ENCODE measurements around the gene DOCK11. TPM values are rescaled to one million over a fixed set of nuclear protein-coding genes. Genes with fewer than 3 reads are reported as not detected.
"Not testable (repeated sequence)": the region's sequence is repeated elsewhere in the genome, so short reads cannot be mapped to it uniquely, and the experiment has no call there.

Gene DOCK11
- total RNA-seq, 2 experiments from 2014 or later = 62.6 to 66.0 TPM

DNA sequence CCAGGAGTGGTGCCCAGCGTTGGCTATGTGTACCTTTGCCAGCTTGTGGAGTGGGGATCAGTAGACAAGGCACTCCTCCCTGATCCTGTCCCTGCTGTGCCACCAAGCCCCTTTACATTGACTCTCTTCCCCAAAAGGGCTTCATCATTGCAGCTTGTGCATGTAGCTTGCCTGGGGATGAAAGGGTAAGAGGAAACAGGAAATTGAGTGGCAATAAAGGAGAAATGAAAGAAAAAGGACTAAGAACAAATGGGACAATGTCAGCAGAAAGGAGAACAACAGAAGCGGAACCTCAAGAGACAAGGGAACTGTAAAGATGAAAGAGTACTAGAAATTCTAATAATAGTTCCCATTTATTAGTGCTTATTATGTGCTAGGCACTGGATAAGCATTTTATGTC, 223.1 kb downstream of the DOCK11 start:
- peaks cover 2% of the 10 kb centered on the region for H3K27me3 Mint-ChIP-seq (ENCODE audit: low read depth)
- H3K4me1 Mint-ChIP-seq (ENCODE audit: low read depth) = no peaks in the 10 kb centered on the region
- DNase-seq (no peak), ATAC-seq (no peak)
- POLR2A ChIA-PET = no interaction called here
- H3K4me3 Mint-ChIP-seq = no peak overlapping the region
- no peaks in the 10 kb centered on the region for H3K9me3 Mint-ChIP-seq (ENCODE audit: insufficient read depth)
- H3K27ac Mint-ChIP-seq = no peak overlapping the region
- no peaks in the 10 kb centered on the region for H3K36me3 Mint-ChIP-seq (ENCODE audit: low read depth)
- CTCF ChIA-PET = no interaction called here

DNA sequence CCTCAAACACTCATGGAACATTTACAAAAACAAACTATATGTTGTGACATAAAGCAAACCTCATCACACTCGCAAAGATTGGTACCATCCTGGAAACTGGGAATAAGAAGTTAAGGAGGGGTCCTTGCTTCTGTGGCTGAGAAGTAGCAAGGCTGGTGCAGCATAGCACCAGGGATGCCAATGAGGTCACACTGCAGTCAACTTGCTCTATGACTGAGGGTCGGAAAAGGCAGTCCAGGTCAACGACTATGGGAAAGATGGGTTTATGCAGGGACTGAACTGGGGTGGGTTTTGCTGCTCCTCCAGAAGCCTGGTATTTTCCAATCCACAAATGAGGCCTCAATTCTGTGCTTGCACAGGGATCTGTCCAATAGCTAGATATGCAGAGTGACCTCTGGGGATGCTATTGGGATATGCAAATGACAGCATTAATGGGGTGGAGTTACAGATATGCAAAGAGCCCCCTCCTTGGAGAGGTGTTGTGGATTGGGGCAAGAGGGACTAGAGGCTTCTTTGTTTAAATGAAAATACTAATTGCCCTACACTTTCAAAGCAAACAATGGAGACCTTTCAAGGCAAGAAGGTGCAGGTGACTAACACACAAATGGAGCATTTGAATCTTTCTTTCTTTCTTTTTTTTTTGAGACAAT, 224.6 kb downstream of the DOCK11 start:
- Mint-ChIP-seq H3K27me3 (ENCODE audit: low read depth) (peaks cover 2% of the 10 kb centered on the region), H3K36me3 (ENCODE audit: low read depth) (no peaks in the 10 kb centered on the region), H3K4me1 (ENCODE audit: low read depth) (no peaks in the 10 kb centered on the region), H3K9me3 (ENCODE audit: insufficient read depth) (no peaks in the 10 kb centered on the region), H3K4me3 (no peak overlapping the region), H3K27ac (no peak overlapping the region)
- CTCF ChIA-PET = no interaction called here
- POLR2A ChIA-PET = no interaction called here
- ATAC-seq (no peak), DNase-seq (no peak)

GRCh38 chrX:118723376-118723775, 227.8 kb downstream of the DOCK11 start:
- H3K27me3 Mint-ChIP-seq (ENCODE audit: low read depth) = peaks cover 16% of the 10 kb centered on the region
- H3K27ac Mint-ChIP-seq = no peak overlapping the region
- H3K4me3 Mint-ChIP-seq = no peak overlapping the region
- H3K36me3 Mint-ChIP-seq (ENCODE audit: low read depth) = no peaks in the 10 kb centered on the region
- H3K4me1 Mint-ChIP-seq (ENCODE audit: low read depth) = peaks cover 3% of the 10 kb centered on the region
- no peaks in the 10 kb centered on the region for H3K9me3 Mint-ChIP-seq (ENCODE audit: insufficient read depth)
- ATAC-seq = no peak
- POLR2A ChIA-PET = no interaction called here
- DNase-seq = no peak
- CTCF ChIA-PET = interaction anchor here (1.0 kb wide), 1 partner anchor 264 kb away, joined by 3 read pairs; no protein-coding TSS in a partner anchor

DNA sequence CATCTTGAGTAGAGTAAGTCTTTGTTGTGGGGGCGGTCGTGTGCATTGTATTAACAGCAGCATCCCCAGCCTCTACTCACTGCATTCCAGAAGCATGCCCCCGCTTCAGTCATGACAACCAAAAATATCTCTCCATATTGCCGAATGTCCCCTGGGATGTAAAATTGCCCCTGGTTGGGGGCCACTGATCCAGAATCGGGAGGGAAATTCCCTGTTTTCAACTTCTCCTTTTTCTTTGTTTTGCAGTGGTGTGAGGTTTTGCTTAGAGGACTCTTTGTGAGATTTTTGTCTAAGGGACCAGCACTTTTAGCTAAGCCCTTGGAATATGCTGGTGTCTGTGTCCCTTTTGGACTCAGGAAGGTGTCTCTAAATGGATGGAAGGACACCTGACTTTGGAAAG, 228.8 kb downstream of the DOCK11 start:
- no peak overlapping the region for H3K4me3 Mint-ChIP-seq
- POLR2A ChIA-PET = no interaction called here
- ATAC-seq (no peak), DNase-seq (no peak)
- no peaks in the 10 kb centered on the region for H3K9me3 Mint-ChIP-seq (ENCODE audit: insufficient read depth)
- H3K36me3 Mint-ChIP-seq (ENCODE audit: low read depth) = no peaks in the 10 kb centered on the region
- CTCF ChIA-PET = interaction anchor here (1.0 kb wide), 1 partner anchor 265 kb away, joined by 3 read pairs; no protein-coding TSS in a partner anchor
- H3K27ac Mint-ChIP-seq = no peak overlapping the region
- peaks cover 3% of the 10 kb centered on the region for H3K4me1 Mint-ChIP-seq (ENCODE audit: low read depth)
- peaks cover 22% of the 10 kb centered on the region for H3K27me3 Mint-ChIP-seq (ENCODE audit: low read depth)

GRCh38 chrX:118724775-118725174, 229.2 kb downstream of the DOCK11 start:
- no peaks in the 10 kb centered on the region for H3K9me3 Mint-ChIP-seq (ENCODE audit: insufficient read depth)
- ChIA-PET POLR2A (no interaction called here), CTCF (no interaction called here)
- H3K4me3 Mint-ChIP-seq = no peak overlapping the region
- no peak overlapping the region for H3K27ac Mint-ChIP-seq
- H3K36me3 Mint-ChIP-seq (ENCODE audit: low read depth) = no peaks in the 10 kb centered on the region
- peaks cover 22% of the 10 kb centered on the region for H3K27me3 Mint-ChIP-seq (ENCODE audit: low read depth)
- DNase-seq (no peak), ATAC-seq (no peak)
- H3K4me1 Mint-ChIP-seq (ENCODE audit: low read depth) = peaks cover 3% of the 10 kb centered on the region

DNA sequence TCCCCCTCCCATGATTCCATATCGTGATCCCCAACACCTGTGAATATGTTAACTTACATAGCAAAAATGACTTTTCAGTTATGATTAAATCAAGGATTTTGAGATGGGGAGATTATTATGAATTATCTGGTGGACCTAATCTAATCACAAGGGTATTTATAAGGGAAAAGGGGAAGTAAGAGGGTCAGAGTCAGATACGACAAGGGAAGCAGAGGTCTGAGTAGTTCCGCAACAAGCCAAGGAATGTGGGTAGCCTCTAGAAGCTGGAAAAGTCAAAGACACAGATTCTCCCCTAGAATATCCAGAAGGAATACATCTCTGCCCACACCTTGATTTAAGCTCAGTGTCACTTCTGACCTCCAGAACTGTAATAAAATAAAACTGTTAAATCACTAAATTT, 230.8 kb downstream of the DOCK11 start:
- POLR2A ChIA-PET = no interaction called here
- Mint-ChIP-seq H3K27ac (no peak overlapping the region), H3K9me3 (ENCODE audit: insufficient read depth) (no peaks in the 10 kb centered on the region), H3K36me3 (ENCODE audit: low read depth) (no peaks in the 10 kb centered on the region), H3K27me3 (ENCODE audit: low read depth) (peaks cover 30% of the 10 kb centered on the region), H3K4me1 (ENCODE audit: low read depth) (peaks cover 3% of the 10 kb centered on the region), H3K4me3 (no peak overlapping the region)
- ATAC-seq (no peak), DNase-seq (no peak)
- CTCF ChIA-PET = no interaction called here

GRCh38 chrX:118726887-118727685, 231.5 kb downstream of the DOCK11 start, which contains the start of gene IL13RA1:
Gene IL13RA1 (plus strand): TSS chrX:118727606. CDS start chrX:118727639, 33 bp downstream.
- no peaks in the 10 kb centered on the region for H3K36me3 Mint-ChIP-seq (ENCODE audit: low read depth)
- CTCF ChIA-PET = no interaction called here
- no peaks in the 10 kb centered on the region for H3K9me3 Mint-ChIP-seq (ENCODE audit: insufficient read depth)
- peaks cover 30% of the 10 kb centered on the region for H3K27me3 Mint-ChIP-seq (ENCODE audit: low read depth)
- POLR2A ChIA-PET = interaction anchor here (0.6 kb wide), 1 partner anchor 22 kb away, joined by 4 read pairs; no protein-coding TSS in a partner anchor
- DNase-seq = no peak
- no peak within 1 kb of the TSS for H3K27ac Mint-ChIP-seq
- H3K4me1 Mint-ChIP-seq (ENCODE audit: low read depth) = peaks cover 3% of the 10 kb centered on the region
- ATAC-seq = peak; percentile 80
- H3K4me3 Mint-ChIP-seq = peak within 1 kb of the TSS; percentile 15

DNA sequence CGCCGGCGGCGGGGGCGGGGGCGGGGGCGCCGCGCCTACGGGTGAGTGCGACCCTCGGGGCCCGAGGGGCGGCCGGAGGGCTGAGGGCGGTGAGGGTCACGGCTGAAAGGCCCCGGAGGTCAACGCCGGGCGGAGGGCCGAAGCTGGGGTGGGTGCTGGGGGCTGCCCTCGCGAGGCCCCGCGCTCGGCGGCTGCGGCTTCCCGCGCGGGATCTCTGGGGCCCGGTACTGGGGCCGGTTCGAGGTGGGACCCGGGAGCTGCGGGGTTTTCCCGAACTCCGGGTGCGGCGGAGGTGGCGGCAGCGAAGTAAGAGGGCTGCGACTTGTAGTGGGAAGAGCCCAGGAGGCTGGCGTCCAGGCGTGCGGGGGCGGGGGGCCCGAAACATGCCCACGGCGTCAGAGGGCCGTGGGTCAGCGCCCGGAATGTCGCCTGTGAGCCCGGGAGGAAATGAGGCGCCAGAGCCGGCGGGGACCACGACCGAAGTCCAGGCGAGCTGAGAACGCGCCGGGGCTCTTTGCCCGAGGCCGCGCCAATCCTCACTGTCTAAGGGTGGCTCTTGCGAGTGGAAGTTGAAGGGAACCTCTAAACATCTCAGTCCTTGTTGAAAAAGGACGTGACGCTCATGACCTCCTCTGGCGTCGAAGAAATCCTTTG, 232.2 kb downstream of the DOCK11 start:
- H3K4me1 Mint-ChIP-seq (ENCODE audit: low read depth) = peaks cover 3% of the 10 kb centered on the region
- peaks cover 32% of the 10 kb centered on the region for H3K27me3 Mint-ChIP-seq (ENCODE audit: low read depth)
- H3K9me3 Mint-ChIP-seq (ENCODE audit: insufficient read depth) = no peaks in the 10 kb centered on the region
- H3K4me3 Mint-ChIP-seq = no peak overlapping the region
- POLR2A ChIA-PET = interaction anchor here (0.6 kb wide), 1 partner anchor 22 kb away, joined by 4 read pairs; no protein-coding TSS in a partner anchor
- no peaks in the 10 kb centered on the region for H3K36me3 Mint-ChIP-seq (ENCODE audit: low read depth)
- DNase-seq (no peak), ATAC-seq (peak; percentile 28)
- no peak overlapping the region for H3K27ac Mint-ChIP-seq
- CTCF ChIA-PET = no interaction called here

GRCh38 chrX:118729042-118729652, 233.5 kb downstream of the DOCK11 start:
- CTCF ChIA-PET = no interaction called here
- ATAC-seq = no peak
- no peak for DNase-seq
- Mint-ChIP-seq H3K4me1 (ENCODE audit: low read depth) (peaks cover 3% of the 10 kb centered on the region), H3K36me3 (ENCODE audit: low read depth) (no peaks in the 10 kb centered on the region), H3K4me3 (no peak overlapping the region), H3K9me3 (ENCODE audit: insufficient read depth) (no peaks in the 10 kb centered on the region), H3K27ac (no peak overlapping the region), H3K27me3 (ENCODE audit: low read depth) (peaks cover 32% of the 10 kb centered on the region)
- POLR2A ChIA-PET = interaction anchor here (0.6 kb wide), 1 partner anchor 396 kb away, joined by 3 read pairs; no protein-coding TSS in a partner anchor

DNA sequence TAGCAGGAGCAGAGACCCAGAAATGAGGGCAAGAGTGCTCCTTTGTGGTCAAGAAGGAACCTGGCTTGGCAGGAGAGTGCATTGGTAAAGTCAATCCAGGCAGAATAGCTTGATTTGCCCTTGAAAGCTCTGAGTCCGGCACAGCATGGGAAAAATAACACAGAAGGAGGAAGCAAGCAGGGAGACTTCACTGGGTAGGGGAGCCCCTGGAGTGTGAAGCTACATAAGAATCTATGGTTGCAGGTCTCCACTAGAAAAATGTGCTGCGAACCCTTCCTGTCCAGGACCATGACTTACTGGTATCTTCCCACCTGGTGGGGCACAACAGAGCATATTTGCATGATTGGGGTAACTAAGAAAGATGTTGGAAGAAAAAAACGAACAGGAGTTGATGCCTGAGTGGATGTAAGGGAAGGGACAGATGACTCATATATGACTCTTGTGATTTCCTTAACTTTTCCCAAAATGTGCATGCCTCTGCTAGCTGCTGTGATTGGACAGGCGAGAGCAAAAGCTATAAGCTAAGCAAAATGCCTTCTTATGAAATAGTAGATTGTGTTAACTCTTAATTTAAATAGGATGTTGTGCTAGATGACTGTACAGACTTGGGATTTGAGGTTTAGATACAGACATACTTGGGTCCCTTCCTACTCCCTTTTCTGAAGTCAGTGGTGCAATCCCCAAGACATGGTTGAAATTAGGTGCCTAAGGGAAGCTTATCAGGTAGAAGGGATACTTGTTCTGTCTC, 235.1 kb downstream of the DOCK11 start:
- no peak for ATAC-seq
- Mint-ChIP-seq H3K36me3 (ENCODE audit: low read depth) (no peaks in the 10 kb centered on the region), H3K27me3 (ENCODE audit: low read depth) (peaks cover 38% of the 10 kb centered on the region), H3K27ac (no peak overlapping the region), H3K4me3 (no peak overlapping the region), H3K9me3 (ENCODE audit: insufficient read depth) (no peaks in the 10 kb centered on the region), H3K4me1 (ENCODE audit: low read depth) (peaks cover 3% of the 10 kb centered on the region)
- CTCF ChIA-PET = no interaction called here
- no peak for DNase-seq
- POLR2A ChIA-PET = no interaction called here

DNA sequence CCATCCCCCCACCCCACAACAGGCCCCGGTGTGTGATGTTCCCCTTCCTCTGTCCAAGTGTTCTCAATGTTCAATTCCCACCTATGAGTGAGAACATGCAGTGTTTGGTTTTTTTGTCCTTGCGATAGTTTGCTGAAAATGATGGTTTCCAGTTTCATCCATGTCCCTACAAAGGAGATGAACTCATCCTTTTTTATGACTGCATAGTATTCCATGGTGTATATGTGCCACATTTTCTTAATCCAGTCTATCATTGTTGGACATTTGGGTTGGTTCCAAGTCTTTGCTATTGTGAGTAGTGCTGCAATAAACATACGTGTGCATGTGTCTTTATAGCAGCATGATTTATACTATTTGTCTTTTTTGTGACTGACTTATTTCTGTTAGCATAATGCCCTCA, 236.9 kb downstream of the DOCK11 start:
- ATAC-seq; H3K4me1 Mint-ChIP-seq (ENCODE audit: low read depth); H3K9me3 Mint-ChIP-seq (ENCODE audit: insufficient read depth); DNase-seq; H3K4me3 Mint-ChIP-seq; CTCF ChIA-PET; H3K27ac Mint-ChIP-seq; POLR2A ChIA-PET; H3K36me3 Mint-ChIP-seq (ENCODE audit: low read depth): not testable (repeated sequence)
- peaks cover 27% of the 10 kb centered on the region for H3K27me3 Mint-ChIP-seq (ENCODE audit: low read depth)

Data from activated CD8-positive, alpha-beta T cell treated with anti-CD3 and anti-CD28 coated beads, Interleukin-2, amount 10 ng/mL, durations not matched to agents 7 days and 5 days (primary cell).